Caco-2 (cell line): ENCODE data around the gene PRR5. TPM values are rescaled to one million over a fixed set of nuclear protein-coding genes. Genes with fewer than 3 reads are reported as not detected.
"Not testable (repeated sequence)": the region's sequence is repeated elsewhere in the genome, so short reads cannot be mapped to it uniquely, and the experiment has no call there.

Experiments used
- BruUV-seq: library from RNA; stranded (reverse); fragments of 400-500 nt; replicated peaks from 2 replicates; lab custom pipeline; 2021; lab: Mats Ljungman, UMichigan
- CTCF ChIA-PET: fragments of 300-600 bp; sonication (Branson Sonifier 250); formaldehyde crosslinking; loops from one replicate; lab custom pipeline; 2022; ENCODE audit warnings: antibody characterized with exemption; lab: Charles Lee
- POLR2A ChIA-PET: fragments of 300-600 bp; sonication (Branson Sonifier 250); formaldehyde crosslinking; loops from one replicate; lab custom pipeline; 2022; ENCODE audit warnings: antibody characterized with exemption; lab: Charles Lee
- DNase-seq, 2 experiments: peaks; one replicate each; pipeline versions ENCODE4 v3.0.0 to v3.0.0-alpha.2; 2020 to 2022
- H3K27me3 ChIP-seq: replicated peaks from 2 replicates; pipeline ENCODE4 v1.6.0; 2011; ENCODE audit warnings: low read length; ENCODE audit not compliant: control insufficient read depth, insufficient read depth
- H3K36me3 ChIP-seq: 2 replicates; pipeline ENCODE4 v1.5.1; 2011; ENCODE audit warnings: low read length; ENCODE audit not compliant: control insufficient read depth, insufficient read depth
- H3K4me1 ChIP-seq: fragments of 250-450 bp; sonication (Bioruptor Pico); 2 replicates; pipeline ENCODE4 v1.5.1; 2020; ENCODE audit warnings: mild to moderate bottlenecking
- H3K4me3 ChIP-seq: 2 replicates; pipeline ENCODE4 v1.5.1; 2011; ENCODE audit warnings: low read depth, mild to moderate bottlenecking, control low read depth, low read length
- H3K9me3 ChIP-seq: fragments of 250-450 bp; sonication (Bioruptor Pico); 2 replicates; pipeline ENCODE4 v1.5.1; 2020; ENCODE audit warnings: mild to moderate bottlenecking, moderate library complexity
- H3K27ac Mint-ChIP-seq: one replicate; pipeline ENCODE4 v1.8.0; 2022; ENCODE audit warnings: mixed read lengths; ENCODE audit not compliant: unreplicated experiment
- H3K27me3 Mint-ChIP-seq: one replicate; pipeline ENCODE4 v1.8.0; 2022; ENCODE audit warnings: mixed read lengths; ENCODE audit not compliant: insufficient read depth, unreplicated experiment
- H3K36me3 Mint-ChIP-seq: one replicate; pipeline ENCODE4 v1.8.0; 2022; ENCODE audit warnings: mild to moderate bottlenecking, mixed read lengths; ENCODE audit not compliant: insufficient read depth, unreplicated experiment
- H3K4me1 Mint-ChIP-seq: one replicate; pipeline ENCODE4 v1.8.0; 2022; ENCODE audit warnings: low read depth, mixed read lengths; ENCODE audit not compliant: unreplicated experiment
- H3K4me3 Mint-ChIP-seq: one replicate; pipeline ENCODE4 v1.8.0; 2022; ENCODE audit warnings: mild to moderate bottlenecking, moderate library complexity, mixed read lengths; ENCODE audit not compliant: unreplicated experiment
- H3K9me3 Mint-ChIP-seq: one replicate; pipeline ENCODE4 v1.8.0; 2022; ENCODE audit warnings: mixed read lengths; ENCODE audit not compliant: unreplicated experiment
- CTCF ChIP-seq, 2 experiments: fragments of 200-600 bp in 1 of 2; IDR thresholded peaks; 1 replicate in 1 of 2; 2 replicates in 1 of 2; pipeline versions ENCODE4 v1.5.1 to v1.8.0; 2011 to 2022; ENCODE audit warnings: antibody characterized with exemption in 1 of 2, control low read depth in 1 of 2, inconsistent platforms in 1 of 2, low read depth in 1 of 2, low read length in 1 of 2, mild to moderate bottlenecking in 1 of 2, moderate library complexity in 1 of 2; ENCODE audit not compliant: insufficient read depth in 1 of 2, severe bottlenecking in 1 of 2, unreplicated experiment in 1 of 2
- intact Hi-C: fragments of 100-400 bp; cut with micrococcal nuclease; formaldehyde crosslinking; loops from one replicate; pipeline ENCODE4 v1.10.0; 2022; ENCODE audit not compliant: unreplicated experiment
- total RNA-seq: library from RNA; stranded (reverse); gene quantifications from 2 replicates; pipeline ENCODE4 v1.2.3, GENCODE V29; 2022

The PRR5 gene
- total RNA-seq, 1 experiment from 2014 or later = 82.8 TPM

GRCh38 chr22:44672632-44673031, 29.4 kb upstream of the PRR5 start:
- H3K36me3 ChIP-seq = no peaks in the 10 kb centered on the region
- CTCF ChIA-PET = no interaction called here
- DNase-seq = no peak
- Mint-ChIP-seq H3K27ac (no peak overlapping the region), H3K27me3 (no peaks in the 10 kb centered on the region), H3K36me3 (no peaks in the 10 kb centered on the region), H3K4me3 (no peak overlapping the region), H3K4me1 (peaks cover 16% of the 10 kb centered on the region), H3K9me3 (no peaks in the 10 kb centered on the region)
- BruUV-seq = no TSS peak
- no peak for TF ChIP-seq CTCF (IDR thresholded peaks at IDR 0.05; ENCODE audit: insufficient read depth in 1 of 2, low read depth in 1 of 2, low read length in 1 of 2, severe bottlenecking in 1 of 2, unreplicated experiment in 1 of 2)
- no peaks in the 10 kb centered on the region for H3K27me3 ChIP-seq
- H3K9me3 ChIP-seq = no peaks in the 10 kb centered on the region
- POLR2A ChIA-PET = no interaction called here
- peaks cover 21% of the 10 kb centered on the region for H3K4me1 ChIP-seq
- no peak overlapping the region for H3K4me3 ChIP-seq
- intact Hi-C loops = no loop called here

GRCh38 chr22:44673406-44673805, 28.6 kb upstream of the PRR5 start:
- Mint-ChIP-seq H3K27me3 (no peaks in the 10 kb centered on the region), H3K9me3 (no peaks in the 10 kb centered on the region), H3K4me3 (no peak overlapping the region), H3K27ac (no peak overlapping the region), H3K4me1 (peaks cover 16% of the 10 kb centered on the region), H3K36me3 (no peaks in the 10 kb centered on the region)
- no peaks in the 10 kb centered on the region for H3K9me3 ChIP-seq
- no peaks in the 10 kb centered on the region for H3K27me3 ChIP-seq
- TF ChIP-seq CTCF (IDR thresholded peaks at IDR 0.05; ENCODE audit: insufficient read depth in 1 of 2, low read depth in 1 of 2, low read length in 1 of 2, severe bottlenecking in 1 of 2, unreplicated experiment in 1 of 2) = no peak
- no peak overlapping the region for H3K4me3 ChIP-seq
- CTCF ChIA-PET = no interaction called here
- no TSS peak for BruUV-seq
- peaks cover 24% of the 10 kb centered on the region for H3K4me1 ChIP-seq
- intact Hi-C loops = no loop called here
- H3K36me3 ChIP-seq = no peaks in the 10 kb centered on the region
- POLR2A ChIA-PET = no interaction called here
- DNase-seq = no peak

- DNase-seq = peak in 1 of 2 experiments; percentile 19
- CTCF ChIA-PET = interaction anchor here (0.6 to 1.4 kb wide), 4 partner anchors 9 to 1441 kb away, joined by 3 to 22 read pairs (median 4); no protein-coding TSS in a partner anchor
- H3K4me1 ChIP-seq = peaks cover 22% of the 10 kb centered on the region
- Mint-ChIP-seq H3K27ac (peak overlapping the region; percentile 81), H3K36me3 (peaks cover 13% of the 10 kb centered on the region), H3K4me3 (peak overlapping the region; percentile 77), H3K4me1 (peaks cover 28% of the 10 kb centered on the region)
- H3K9me3 ChIP-seq, POLR2A ChIA-PET, H3K9me3 Mint-ChIP-seq, H3K27me3 Mint-ChIP-seq, H3K4me3 ChIP-seq, H3K27me3 ChIP-seq, H3K36me3 ChIP-seq, BruUV-seq: not testable (repeated sequence)
- intact Hi-C loops = loop anchor here (1.0 kb wide), 1 partner anchor 11 kb away; no protein-coding TSS in a partner anchor
These were observed 26.0 kb upstream of the PRR5 start for GRCh38 chr22:44676066-44676440.
